Neural progenitor cell (in vitro differentiated cells): ENCODE results near the gene GCK. TPM values are rescaled to one million over a fixed set of nuclear protein-coding genes. Genes with fewer than 3 reads are reported as not detected.

ENCODE experiments used
- DNase-seq: peaks from one replicate; pipeline ENCODE4 v3.0.0-alpha.2; 2016; ENCODE audit warnings: low spot score
- H2AFZ ChIP-seq: fragments of 200-600 bp; sonication (generic); replicated peaks from 2 replicates; pipeline ENCODE4 v1.6.1; 2016; ENCODE audit warnings: antibody characterized with exemption
- H3F3A ChIP-seq: fragments of 200-600 bp; sonication (generic); 2 replicates; pipeline ENCODE4 v1.6.1; 2016; ENCODE audit warnings: antibody characterized with exemption, low read depth
- H3K27ac ChIP-seq: fragments of 200-600 bp; sonication (generic); 2 replicates; pipeline ENCODE4 v1.5.1; 2016; ENCODE audit warnings: mild to moderate bottlenecking
- H3K27me3 ChIP-seq: fragments of 200-600 bp; sonication (generic); 2 replicates; pipeline ENCODE4 v1.6.1; 2016; ENCODE audit warnings: mild to moderate bottlenecking, moderate library complexity
- H3K36me3 ChIP-seq: fragments of 200-600 bp; sonication (generic); 2 replicates; pipeline ENCODE4 v1.5.1; 2016
- H3K4me1 ChIP-seq: fragments of 200-600 bp; sonication (generic); 2 replicates; pipeline ENCODE4 v1.6.1; 2016; ENCODE audit warnings: mixed run types
- H3K4me2 ChIP-seq: fragments of 200-600 bp; sonication (generic); 2 replicates; pipeline ENCODE4 v1.6.1; 2016
- H3K4me3 ChIP-seq: fragments of 200-600 bp; sonication (generic); 2 replicates; pipeline ENCODE4 v1.5.1; 2016
- H3K79me2 ChIP-seq: fragments of 200-600 bp; sonication (generic); 2 replicates; pipeline ENCODE4 v1.6.1; 2016; ENCODE audit warnings: low read depth
- H3K9ac ChIP-seq: fragments of 200-600 bp; sonication (generic); 2 replicates; pipeline ENCODE4 v1.6.1; 2016
- H3K9me3 ChIP-seq: fragments of 200-600 bp; sonication (generic); 2 replicates; pipeline ENCODE4 v1.5.1; 2016; ENCODE audit warnings: low read depth
- H4K20me1 ChIP-seq: fragments of 200-600 bp; sonication (generic); 2 replicates; pipeline ENCODE4 v1.6.1; 2016; ENCODE audit warnings: low read depth
- H3K27ac Mint-ChIP-seq: 3 replicates; pipeline ENCODE4 v1.8.0; 2021; ENCODE audit warnings: mixed read lengths
- H3K27me3 Mint-ChIP-seq: 2 replicates; pipeline ENCODE4 v1.8.0; 2022; ENCODE audit warnings: low read depth, mild to moderate bottlenecking, inconsistent platforms, moderate library complexity, mixed read lengths; ENCODE audit not compliant: insufficient read depth
- H3K36me3 Mint-ChIP-seq: 3 replicates; pipeline ENCODE4 v1.8.0; 2021; ENCODE audit warnings: mixed read lengths
- H3K4me1 Mint-ChIP-seq: 3 replicates; pipeline ENCODE4 v1.8.0; 2021; ENCODE audit warnings: mixed read lengths
- H3K4me3 Mint-ChIP-seq: 3 replicates; pipeline ENCODE4 v1.8.0; 2021; ENCODE audit warnings: mild to moderate bottlenecking, moderate library complexity, mixed read lengths
- H3K9me3 Mint-ChIP-seq: 3 replicates; pipeline ENCODE4 v1.8.0; 2020; ENCODE audit warnings: mixed read lengths
- EZH2 ChIP-seq: fragments of 200-600 bp; sonication (generic); IDR thresholded peaks from 2 replicates; pipeline ENCODE4 v1.6.1; 2017; ENCODE audit warnings: antibody characterized with exemption, mild to moderate bottlenecking, moderate library complexity
- EZH2phosphoT487 ChIP-seq: fragments of 200-600 bp; sonication (generic); IDR thresholded peaks from 2 replicates; pipeline ENCODE4 v1.6.1; 2017; ENCODE audit warnings: antibody characterized with exemption
- total RNA-seq: library from RNA; depleted of rRNA; stranded (reverse); fragments of >200 nt; gene quantifications from 2 replicates; pipeline ENCODE4 v1.2.3, GENCODE V29; 2015; ENCODE audit warnings: low replicate concordance
- TF ChIP-seq, protein P1 (sequence below): fragments of 200-600 bp; sonication (generic); IDR thresholded peaks from 2 replicates; pipeline ENCODE4 v1.5.1; 2017; ENCODE audit warnings: antibody characterized with exemption, mild to moderate bottlenecking

Gene GCK
- total RNA-seq, 1 donor from 2014 or later: not detected

DNA sequence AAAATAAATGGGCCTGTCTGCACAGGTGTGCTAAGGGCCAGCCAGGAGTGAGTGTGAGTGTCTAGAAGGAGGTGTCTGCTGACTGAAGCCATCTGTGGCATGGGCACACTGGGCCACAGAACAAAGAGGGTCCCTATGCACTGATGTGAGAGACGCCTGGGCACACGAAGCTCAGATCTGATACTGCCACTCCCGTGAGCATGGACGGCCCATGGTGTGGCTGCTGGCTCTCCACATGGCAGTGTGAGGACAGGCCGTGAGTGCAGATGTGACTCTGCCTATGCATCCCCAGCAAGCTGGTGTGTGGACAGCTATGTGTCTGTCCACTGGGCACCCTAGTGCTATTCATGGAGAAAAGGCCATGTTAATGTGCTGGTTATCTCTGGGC is 35.3 kb downstream of the GCK start:
- Histone ChIP-seq H2AFZ (no peak overlapping the region), H4K20me1 (no peaks in the 10 kb centered on the region), H3K79me2 (no peaks in the 10 kb centered on the region), H3K9ac (no peak overlapping the region), H3F3A (no peaks in the 10 kb centered on the region), H3K4me2 (no peak overlapping the region), H3K4me1 (peaks cover 3% of the 10 kb centered on the region), H3K36me3 (no peaks in the 10 kb centered on the region), H3K27me3 (no peaks in the 10 kb centered on the region), H3K4me3 (no peak overlapping the region), H3K27ac (no peak overlapping the region), H3K9me3 (no peaks in the 10 kb centered on the region)
- Mint-ChIP-seq H3K36me3 (no peaks in the 10 kb centered on the region), H3K4me3 (no peak overlapping the region), H3K27ac (no peak overlapping the region), H3K4me1 (peaks cover 8% of the 10 kb centered on the region), H3K9me3 (no peaks in the 10 kb centered on the region), H3K27me3 (peaks cover 4% of the 10 kb centered on the region)
- TF ChIP-seq, protein P1, sequence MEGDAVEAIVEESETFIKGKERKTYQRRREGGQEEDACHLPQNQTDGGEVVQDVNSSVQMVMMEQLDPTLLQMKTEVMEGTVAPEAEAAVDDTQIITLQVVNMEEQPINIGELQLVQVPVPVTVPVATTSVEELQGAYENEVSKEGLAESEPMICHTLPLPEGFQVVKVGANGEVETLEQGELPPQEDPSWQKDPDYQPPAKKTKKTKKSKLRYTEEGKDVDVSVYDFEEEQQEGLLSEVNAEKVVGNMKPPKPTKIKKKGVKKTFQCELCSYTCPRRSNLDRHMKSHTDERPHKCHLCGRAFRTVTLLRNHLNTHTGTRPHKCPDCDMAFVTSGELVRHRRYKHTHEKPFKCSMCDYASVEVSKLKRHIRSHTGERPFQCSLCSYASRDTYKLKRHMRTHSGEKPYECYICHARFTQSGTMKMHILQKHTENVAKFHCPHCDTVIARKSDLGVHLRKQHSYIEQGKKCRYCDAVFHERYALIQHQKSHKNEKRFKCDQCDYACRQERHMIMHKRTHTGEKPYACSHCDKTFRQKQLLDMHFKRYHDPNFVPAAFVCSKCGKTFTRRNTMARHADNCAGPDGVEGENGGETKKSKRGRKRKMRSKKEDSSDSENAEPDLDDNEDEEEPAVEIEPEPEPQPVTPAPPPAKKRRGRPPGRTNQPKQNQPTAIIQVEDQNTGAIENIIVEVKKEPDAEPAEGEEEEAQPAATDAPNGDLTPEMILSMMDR: no peak
- TF ChIP-seq EZH2phosphoT487 (no peak), EZH2 (no peak)
- DNase-seq: no peak

DNA sequence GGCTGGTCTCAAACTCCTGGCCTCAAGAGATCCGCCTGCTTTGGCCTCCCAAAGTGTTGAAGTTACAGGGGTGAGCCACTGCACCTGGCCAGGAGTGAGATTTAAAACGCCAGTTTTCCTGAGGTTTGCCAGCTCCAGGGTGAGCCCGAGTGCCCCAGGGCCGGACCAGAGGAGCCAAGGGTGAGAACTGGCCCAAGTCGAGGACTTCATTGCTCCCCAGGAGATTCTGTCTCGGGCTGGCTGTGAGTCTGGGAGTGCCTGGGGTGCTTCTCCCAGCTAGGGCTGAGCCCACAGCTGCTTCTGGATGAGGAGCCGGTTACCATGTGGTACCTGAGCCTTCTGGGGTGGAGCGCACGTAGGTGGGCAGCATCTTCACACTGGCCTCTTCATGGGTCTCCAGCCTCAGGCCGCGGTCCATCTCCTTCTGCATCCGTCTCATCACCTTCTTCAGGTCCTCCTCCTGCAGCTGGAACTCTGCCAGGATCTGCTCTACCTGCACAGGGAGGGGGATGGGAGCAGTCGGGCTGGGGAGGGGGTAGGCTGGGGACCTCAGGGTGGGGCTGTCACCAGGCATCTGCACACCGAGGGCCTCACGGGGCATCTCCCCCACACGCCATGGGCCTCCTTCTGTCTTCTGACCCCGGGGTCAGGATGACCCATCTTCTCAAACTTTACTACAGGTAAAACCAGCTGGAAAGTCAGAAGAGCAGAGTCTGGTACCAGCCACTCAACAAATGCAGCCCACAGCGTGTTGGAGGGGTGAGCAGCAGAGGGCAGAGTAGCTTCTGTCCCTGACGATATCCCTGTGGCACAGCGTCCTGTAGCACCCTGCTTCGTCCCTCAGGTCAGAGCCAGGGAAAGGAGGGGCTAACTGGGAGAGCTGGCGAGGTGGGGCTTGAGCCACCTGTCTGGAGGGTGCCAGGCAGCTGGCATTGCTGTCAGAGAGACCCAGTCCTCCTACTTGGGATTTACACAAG is 36.0 kb downstream of the GCK start:
- Histone ChIP-seq H3K9ac (no peak overlapping the region), H3K4me1 (peaks cover 3% of the 10 kb centered on the region), H2AFZ (no peak overlapping the region), H3K4me3 (no peak overlapping the region), H3K27me3 (no peaks in the 10 kb centered on the region), H3K36me3 (no peaks in the 10 kb centered on the region), H3K27ac (no peak overlapping the region), H3K79me2 (no peaks in the 10 kb centered on the region), H3K4me2 (no peak overlapping the region), H3K9me3 (no peaks in the 10 kb centered on the region), H3F3A (no peaks in the 10 kb centered on the region), H4K20me1 (no peaks in the 10 kb centered on the region)
- Mint-ChIP-seq H3K27me3 (peaks cover 4% of the 10 kb centered on the region), H3K36me3 (no peaks in the 10 kb centered on the region), H3K27ac (no peak overlapping the region), H3K4me1 (peaks cover 9% of the 10 kb centered on the region), H3K4me3 (no peak overlapping the region), H3K9me3 (no peaks in the 10 kb centered on the region)
- no peak for DNase-seq
- no peak for TF ChIP-seq EZH2
- no peak for TF ChIP-seq EZH2phosphoT487
- TF ChIP-seq, protein P1: no peak

DNA sequence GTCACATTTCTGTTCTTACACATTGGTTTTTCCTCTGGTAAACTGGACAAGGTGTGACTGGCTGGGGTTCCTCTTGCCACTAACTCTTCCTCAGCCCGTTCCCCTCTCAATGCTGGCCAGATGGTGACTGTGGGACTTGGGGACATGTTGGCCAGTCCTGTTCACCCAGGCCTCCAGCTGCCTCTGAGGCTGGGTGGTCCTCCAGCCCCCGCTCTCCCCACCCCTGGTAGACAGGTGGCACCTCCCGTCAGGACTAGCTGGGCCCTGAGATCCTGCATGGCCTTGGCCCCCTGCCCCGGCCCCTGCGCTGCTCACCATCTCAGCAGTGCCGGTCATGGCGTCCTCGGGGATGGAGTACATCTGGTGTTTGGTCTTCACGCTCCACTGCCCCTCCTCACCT is 37.3 kb downstream of the GCK start:
- H3F3A ChIP-seq: peaks cover under 1% of the 10 kb centered on the region
- H3K4me2 ChIP-seq: no peak overlapping the region
- H4K20me1 ChIP-seq: no peaks in the 10 kb centered on the region
- H3K9me3 ChIP-seq: no peaks in the 10 kb centered on the region
- H3K4me1 ChIP-seq: peaks cover 11% of the 10 kb centered on the region
- DNase-seq: no peak
- no peaks in the 10 kb centered on the region for H3K79me2 ChIP-seq
- H3K9ac ChIP-seq: no peak overlapping the region
- H3K27me3 ChIP-seq: peaks cover 4% of the 10 kb centered on the region
- H3K27ac Mint-ChIP-seq: no peak overlapping the region
- H3K4me1 Mint-ChIP-seq: peaks cover 9% of the 10 kb centered on the region
- TF ChIP-seq, protein P1: no peak
- no peak for TF ChIP-seq EZH2phosphoT487
- no peak for TF ChIP-seq EZH2
- H3K27me3 Mint-ChIP-seq: peaks cover 9% of the 10 kb centered on the region
- no peaks in the 10 kb centered on the region for H3K9me3 Mint-ChIP-seq
- no peaks in the 10 kb centered on the region for H3K36me3 ChIP-seq
- H3K27ac ChIP-seq: no peak overlapping the region
- no peak overlapping the region for H2AFZ ChIP-seq
- H3K4me3 ChIP-seq: no peak overlapping the region
- no peaks in the 10 kb centered on the region for H3K36me3 Mint-ChIP-seq
- H3K4me3 Mint-ChIP-seq: no peak overlapping the region
